Activated effector memory CD4-positive, alpha-beta T cell treated with Interleukin-2 at 50 U/mL for 16 hours (primary cell): ENCODE data around the gene NXPH4.

ENCODE experiments used
- DNase-seq: peaks from one replicate; pipeline ENCODE4 v3.0.0-alpha.2; 2020

NXPH4 gene

GRCh38 chr12:57183939-57184725, 32.5 kb upstream of the NXPH4 start:
- no peak for DNase-seq

DNA sequence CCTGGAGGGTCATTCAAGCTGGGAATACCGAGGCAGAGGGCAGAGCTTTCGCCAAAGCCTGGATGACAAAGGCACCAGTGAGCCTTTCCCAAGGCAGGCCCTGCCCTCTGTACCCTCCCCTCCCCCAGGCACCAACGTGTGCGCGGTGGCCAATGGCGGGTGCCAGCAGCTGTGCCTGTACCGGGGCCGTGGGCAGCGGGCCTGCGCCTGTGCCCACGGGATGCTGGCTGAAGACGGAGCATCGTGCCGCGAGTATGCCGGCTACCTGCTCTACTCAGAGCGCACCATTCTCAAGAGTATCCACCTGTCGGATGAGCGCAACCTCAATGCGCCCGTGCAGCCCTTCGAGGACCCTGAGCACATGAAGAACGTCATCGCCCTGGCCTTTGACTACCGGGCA, 31.2 kb upstream of the NXPH4 start:
- no peak for DNase-seq

DNA sequence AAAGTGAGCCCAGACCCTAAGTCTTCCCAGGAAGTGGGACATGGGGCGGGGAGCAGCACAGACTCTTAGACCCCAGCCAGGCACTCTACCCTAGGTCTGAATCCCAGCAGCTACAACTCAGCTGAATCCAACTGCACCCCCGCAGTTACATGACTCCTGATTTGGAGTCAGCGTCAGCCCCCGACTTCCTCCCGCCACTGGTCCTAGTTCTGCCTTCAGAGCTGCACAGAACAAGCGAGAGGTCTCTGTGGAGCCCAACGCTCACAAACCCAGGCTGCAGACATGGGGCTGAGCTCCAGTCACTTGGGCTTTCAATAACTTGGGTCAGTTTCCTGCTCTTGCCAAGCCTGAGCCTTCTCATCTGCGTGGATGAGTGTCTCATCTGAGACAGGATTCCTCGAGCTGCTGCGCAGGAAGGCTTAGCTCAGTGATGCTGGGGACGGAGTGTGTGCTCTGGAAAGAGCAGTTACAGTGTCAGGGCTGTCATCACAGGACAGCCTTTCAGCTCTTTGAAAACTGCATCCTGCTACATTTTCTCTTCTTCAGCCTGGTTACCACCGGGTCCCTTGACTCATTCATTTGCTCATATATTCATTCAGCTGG, 30.6 kb upstream of the NXPH4 start:
- DNase-seq, result no peak

DNA sequence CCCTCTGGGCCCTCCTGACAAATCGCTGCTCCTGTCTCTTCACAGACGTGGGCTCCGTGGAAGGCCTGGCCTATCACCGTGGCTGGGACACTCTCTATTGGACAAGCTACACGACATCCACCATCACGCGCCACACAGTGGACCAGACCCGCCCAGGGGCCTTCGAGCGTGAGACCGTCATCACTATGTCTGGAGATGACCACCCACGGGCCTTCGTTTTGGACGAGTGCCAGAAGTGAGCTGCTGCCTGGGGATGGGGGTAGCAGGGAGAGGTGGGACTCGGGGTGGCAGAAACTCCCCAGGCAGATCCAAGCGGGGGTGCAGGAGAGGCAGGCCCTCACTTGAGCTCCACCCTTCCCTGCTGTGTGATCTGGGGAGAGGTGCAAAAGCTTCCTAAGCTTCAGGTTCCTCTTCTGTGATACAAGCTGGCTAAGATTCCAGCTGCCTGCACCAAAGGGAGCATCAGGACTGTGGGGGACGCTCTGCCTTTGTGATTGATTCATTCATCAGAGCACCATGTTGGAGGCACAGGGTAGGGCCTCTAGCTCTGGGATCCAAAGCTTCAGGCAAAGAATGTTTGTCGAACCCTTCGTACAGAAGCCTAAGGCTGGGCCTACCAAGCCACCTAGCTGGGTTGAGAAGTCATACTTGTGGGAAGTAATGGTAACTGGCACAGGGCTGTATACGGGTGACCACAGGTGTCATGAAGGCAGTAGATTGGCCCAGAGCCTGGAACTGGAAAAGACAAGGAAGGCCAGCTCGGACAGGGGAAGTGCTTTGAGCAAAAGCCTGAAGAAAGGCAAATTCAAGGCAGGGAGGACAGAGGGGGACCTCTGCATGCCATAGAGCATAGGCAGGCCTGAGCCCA, 29.1 kb upstream of the NXPH4 start:
- no peak for DNase-seq

DNA sequence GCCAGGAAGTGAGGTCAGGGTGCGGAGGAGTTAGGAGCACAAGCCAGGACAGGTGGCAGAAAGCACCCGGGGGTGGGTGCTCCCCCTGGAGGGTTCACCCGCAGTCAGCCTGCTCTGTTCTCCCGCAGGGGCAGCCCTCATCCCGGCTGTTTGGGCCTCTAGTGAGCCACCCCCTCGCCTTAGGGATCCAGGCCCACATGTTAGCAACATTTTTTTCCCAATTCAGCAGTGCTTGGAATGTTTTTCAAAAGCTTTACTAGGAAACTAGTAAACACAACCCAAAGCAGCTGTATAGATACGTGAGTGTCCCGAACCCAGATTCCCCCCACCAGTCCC, 28.5 kb upstream of the NXPH4 start:
- DNase-seq, result no peak

- DNase-seq, result no peak
Measured at GRCh38 chr12:57190037-57190436, 26.6 kb upstream of the NXPH4 start.

- no peak for DNase-seq
Measured at GRCh38 chr12:57190821-57191220, 25.8 kb upstream of the NXPH4 start.

DNA sequence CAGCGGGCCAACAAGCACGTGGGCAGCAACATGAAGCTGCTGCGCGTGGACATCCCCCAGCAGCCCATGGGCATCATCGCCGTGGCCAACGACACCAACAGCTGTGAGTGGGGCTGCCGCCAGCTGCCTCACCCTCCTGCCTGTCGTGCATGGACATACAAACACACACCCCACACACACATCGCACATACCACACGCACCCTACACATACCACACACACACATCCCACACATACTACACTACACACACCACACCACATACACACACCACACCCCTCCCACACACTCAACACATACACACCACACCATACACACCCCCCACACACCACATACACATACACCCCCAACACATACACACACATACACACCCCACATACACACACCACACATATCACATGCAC, 25.2 kb upstream of the NXPH4 start:
- DNase-seq, result no peak

DNA sequence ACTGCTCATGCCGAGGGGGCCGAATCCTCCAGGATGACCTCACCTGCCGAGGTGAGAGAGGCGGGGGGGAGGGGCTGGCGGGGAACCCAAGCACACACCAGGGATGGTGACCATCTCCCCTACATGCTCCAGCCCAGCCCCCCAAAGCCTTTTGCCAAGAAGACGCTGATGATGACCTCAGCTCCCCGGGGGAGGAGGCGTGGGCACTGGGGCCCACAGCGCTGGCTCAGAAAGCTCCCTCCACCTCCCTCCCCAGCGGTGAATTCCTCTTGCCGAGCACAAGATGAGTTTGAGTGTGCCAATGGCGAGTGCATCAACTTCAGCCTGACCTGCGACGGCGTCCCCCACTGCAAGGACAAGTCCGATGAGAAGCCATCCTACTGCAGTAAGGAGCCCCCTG, 23.7 kb upstream of the NXPH4 start:
- no peak for DNase-seq

- no peak for DNase-seq
Measured at GRCh38 chr12:57193706-57194245, 22.8 kb upstream of the NXPH4 start.

GRCh38 chr12:57194253-57194652, 22.3 kb upstream of the NXPH4 start:
- no peak for DNase-seq

GRCh38 chr12:57195186-57195585, 21.4 kb upstream of the NXPH4 start:
- no peak for DNase-seq

GRCh38 chr12:57195611-57196371, 20.8 kb upstream of the NXPH4 start:
- no peak for DNase-seq

DNA sequence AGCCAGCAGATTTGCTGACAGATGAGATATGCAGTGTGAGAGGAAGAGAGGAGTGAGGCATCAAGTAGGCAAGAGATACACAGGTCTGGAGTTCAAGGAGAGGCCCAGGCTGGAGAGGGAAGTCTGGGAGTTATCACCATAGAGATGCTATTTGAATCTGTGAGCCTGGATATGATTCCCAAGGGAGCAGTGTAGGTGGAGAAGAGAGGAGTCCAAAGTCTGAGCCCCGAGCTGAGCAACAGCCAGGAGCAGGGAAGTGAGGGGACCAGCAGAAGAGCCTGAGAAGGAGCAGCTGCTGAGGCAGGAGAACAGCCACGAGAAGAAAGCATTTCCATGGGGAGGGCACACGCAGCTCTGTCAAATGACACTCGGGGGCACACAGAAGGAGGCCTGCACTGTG, 20.2 kb upstream of the NXPH4 start:
- no peak for DNase-seq

GRCh38 chr12:57196956-57197355, 19.6 kb upstream of the NXPH4 start:
- DNase-seq, result no peak

DNA sequence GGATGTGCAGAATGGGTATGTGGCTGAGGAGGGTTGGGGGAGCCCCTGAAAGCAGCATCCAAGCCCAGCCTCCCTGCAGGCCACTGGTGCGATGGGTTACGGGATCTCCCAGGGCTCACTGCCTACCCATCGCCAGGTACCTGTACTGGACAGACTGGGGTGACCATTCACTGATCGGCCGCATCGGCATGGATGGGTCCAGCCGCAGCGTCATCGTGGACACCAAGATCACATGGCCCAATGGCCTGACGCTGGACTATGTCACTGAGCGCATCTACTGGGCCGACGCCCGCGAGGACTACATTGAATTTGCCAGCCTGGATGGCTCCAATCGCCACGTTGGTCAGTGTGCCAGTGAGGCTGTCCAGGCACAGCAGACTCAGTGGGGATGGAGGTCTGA, 18.3 kb upstream of the NXPH4 start:
- DNase-seq, result no peak

- no peak for DNase-seq
Measured at GRCh38 chr12:57199191-57199590, 17.4 kb upstream of the NXPH4 start.

- DNase-seq, result no peak
Measured at GRCh38 chr12:57200497-57200896, 16.1 kb upstream of the NXPH4 start.

DNA sequence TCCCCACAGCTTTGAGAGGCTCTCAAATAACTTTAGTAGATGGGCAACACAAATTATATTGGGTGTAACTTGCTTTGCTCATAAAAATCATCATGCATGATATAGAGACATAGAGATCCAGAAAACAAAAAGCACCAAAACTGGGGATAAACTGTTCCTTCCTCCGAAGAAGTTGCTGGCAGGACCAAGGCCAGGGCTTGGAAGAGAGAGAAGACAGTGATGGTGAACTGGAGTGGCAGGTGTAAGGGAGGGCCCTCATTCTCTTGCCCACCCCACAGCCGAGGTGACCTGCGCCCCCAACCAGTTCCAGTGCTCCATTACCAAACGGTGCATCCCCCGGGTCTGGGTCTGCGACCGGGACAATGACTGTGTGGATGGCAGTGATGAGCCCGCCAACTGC, 15.4 kb upstream of the NXPH4 start:
- DNase-seq, result no peak

GRCh38 chr12:57201631-57202030, 15.0 kb upstream of the NXPH4 start:
- DNase-seq, result no peak

DNA sequence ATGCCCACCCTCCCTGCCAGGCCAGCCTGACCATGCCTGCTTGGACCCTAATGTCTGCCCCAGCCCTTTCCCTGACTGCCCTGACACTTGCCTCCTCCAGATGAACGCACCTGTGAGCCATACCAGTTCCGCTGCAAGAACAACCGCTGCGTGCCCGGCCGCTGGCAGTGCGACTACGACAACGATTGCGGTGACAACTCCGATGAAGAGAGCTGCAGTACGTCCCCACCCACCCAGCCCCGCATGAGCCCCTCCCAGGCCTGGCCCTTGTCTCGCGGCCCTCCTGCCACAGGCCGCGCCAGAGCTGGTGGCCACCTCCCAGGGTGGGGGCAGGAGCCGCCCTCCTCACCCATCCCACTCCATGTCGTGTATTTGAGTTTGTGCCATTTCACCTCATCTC, 14.3 kb upstream of the NXPH4 start:
- DNase-seq, result no peak

DNA sequence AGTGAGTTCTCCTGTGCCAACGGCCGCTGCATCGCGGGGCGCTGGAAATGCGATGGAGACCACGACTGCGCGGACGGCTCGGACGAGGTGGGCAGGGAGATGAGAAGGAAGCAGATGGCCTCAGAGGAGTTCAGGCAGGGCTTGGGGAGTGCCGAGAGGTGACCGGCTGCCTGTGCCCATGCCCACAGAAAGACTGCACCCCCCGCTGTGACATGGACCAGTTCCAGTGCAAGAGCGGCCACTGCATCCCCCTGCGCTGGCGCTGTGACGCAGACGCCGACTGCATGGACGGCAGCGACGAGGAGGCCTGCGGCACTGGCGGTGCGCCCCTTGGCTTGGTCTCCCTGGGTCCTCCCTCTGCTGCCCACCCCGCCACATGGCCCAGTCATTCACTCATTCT, 13.4 kb upstream of the NXPH4 start:
- DNase-seq, result no peak

- DNase-seq, result no peak
Measured at GRCh38 chr12:57203791-57204190, 12.8 kb upstream of the NXPH4 start.
